Activated naive CD4-positive, alpha-beta T cell treated with anti-CD3 and anti-CD28 coated beads, Interleukin-2, amount 50 U/mL, for 24 hours (primary cell): ENCODE results near the gene BTBD9.

ENCODE experiments used
- H3K27ac Mint-ChIP-seq: one replicate; pipeline ENCODE4 v1.8.0; 2021; ENCODE audit warnings: mild to moderate bottlenecking, mixed read lengths
- H3K27me3 Mint-ChIP-seq: one replicate; pipeline ENCODE4 v1.8.0; 2021; ENCODE audit warnings: mixed read lengths
- H3K36me3 Mint-ChIP-seq: one replicate; pipeline ENCODE4 v1.8.0; 2021; ENCODE audit warnings: mixed read lengths
- H3K4me1 Mint-ChIP-seq: one replicate; pipeline ENCODE4 v1.8.0; 2021; ENCODE audit warnings: mixed read lengths
- H3K4me3 Mint-ChIP-seq: one replicate; pipeline ENCODE4 v1.8.0; 2021; ENCODE audit warnings: mild to moderate bottlenecking, mixed read lengths
- H3K9me3 Mint-ChIP-seq: one replicate; pipeline ENCODE4 v1.8.0; 2021; ENCODE audit warnings: mixed read lengths

BTBD9 gene

GRCh38 chr6:38564301-38564700 lies 75.4 kb downstream of the BTBD9 start:
- peaks cover 20% of the 10 kb centered on the region for H3K36me3 Mint-ChIP-seq
- no peak overlapping the region for H3K27ac Mint-ChIP-seq
- H3K4me3 Mint-ChIP-seq: no peak overlapping the region
- peaks cover 5% of the 10 kb centered on the region for H3K4me1 Mint-ChIP-seq
- H3K9me3 Mint-ChIP-seq: no peaks in the 10 kb centered on the region
- no peaks in the 10 kb centered on the region for H3K27me3 Mint-ChIP-seq

DNA sequence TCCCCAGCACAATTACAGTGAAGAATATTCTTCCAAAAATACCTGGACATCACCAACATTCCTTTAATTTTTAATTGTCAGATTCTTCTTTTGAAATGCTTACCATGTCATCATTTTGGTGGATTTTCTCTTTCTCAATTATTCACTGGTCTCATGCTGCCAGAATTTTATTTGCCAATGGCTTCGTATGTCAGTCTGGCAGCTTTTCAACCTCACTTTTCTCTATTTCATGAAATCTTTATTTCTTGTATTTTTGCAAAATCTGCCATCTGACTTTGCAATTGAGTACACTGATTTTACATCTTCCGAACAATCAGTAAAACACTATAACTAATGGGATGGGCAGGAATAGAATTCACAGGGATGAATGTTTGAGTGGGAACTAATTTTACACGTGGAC lies 84.1 kb downstream of the BTBD9 start:
- Mint-ChIP-seq H3K36me3 (peaks cover 10% of the 10 kb centered on the region), H3K4me1 (peaks cover 8% of the 10 kb centered on the region), H3K4me3 (no peak overlapping the region), H3K27me3 (no peaks in the 10 kb centered on the region), H3K9me3 (no peaks in the 10 kb centered on the region), H3K27ac (no peak overlapping the region)

DNA sequence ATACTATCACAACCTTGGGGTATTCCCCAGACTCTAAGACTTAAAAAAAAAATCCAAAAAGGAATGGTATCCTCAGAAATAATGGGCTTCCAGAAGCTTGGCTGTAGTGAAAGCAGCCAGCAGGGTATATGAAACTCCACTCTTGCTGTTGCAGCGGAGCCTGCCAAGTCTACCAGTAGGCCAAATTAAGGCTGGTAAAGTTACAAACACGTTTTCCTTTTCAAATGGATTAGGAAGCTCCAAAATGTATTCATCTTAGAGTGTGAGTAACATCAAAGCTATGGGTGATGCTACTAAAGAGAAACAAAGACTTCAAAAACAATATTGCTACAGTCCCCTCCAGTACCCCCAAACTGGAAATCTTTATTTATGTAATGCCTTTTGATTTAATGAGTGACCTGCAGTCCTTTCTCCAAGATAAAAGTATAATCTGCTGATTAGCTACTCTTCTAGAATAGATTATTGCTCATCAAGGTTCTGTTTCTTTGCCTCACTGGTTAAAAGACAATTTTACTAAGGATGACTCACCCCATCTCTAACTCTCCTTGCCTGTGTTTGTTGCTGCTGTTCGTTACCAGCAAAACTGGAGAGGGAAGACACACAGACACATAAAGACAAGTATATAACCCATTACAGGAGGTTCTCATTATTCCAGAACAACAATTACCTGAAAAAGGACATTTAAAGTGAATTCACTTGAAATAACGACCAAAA lies 84.9 kb downstream of the BTBD9 start:
- Mint-ChIP-seq H3K4me1 (peaks cover 8% of the 10 kb centered on the region), H3K36me3 (peaks cover 10% of the 10 kb centered on the region), H3K27me3 (no peaks in the 10 kb centered on the region), H3K9me3 (no peaks in the 10 kb centered on the region), H3K4me3 (no peak overlapping the region), H3K27ac (no peak overlapping the region)

DNA sequence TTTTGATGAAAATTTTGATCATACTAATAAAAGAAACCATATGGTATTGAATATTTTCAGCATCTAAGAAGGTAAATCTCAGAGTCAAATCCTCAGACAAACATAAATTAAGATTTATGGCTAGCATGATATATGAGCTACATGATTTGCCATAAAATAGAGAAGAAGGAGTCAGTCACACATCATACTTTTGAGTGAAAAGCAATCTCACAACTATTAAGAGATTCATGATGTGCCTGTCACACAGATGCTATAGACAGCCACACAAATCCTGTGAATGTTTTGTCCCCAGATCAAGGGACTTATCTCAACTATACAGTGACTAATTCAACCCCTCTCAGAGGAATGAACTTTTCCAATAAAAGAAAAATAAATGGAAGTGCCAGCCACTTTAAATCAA lies 85.7 kb downstream of the BTBD9 start:
- no peak overlapping the region for H3K27ac Mint-ChIP-seq
- H3K27me3 Mint-ChIP-seq: no peaks in the 10 kb centered on the region
- peaks cover 6% of the 10 kb centered on the region for H3K36me3 Mint-ChIP-seq
- no peaks in the 10 kb centered on the region for H3K9me3 Mint-ChIP-seq
- H3K4me1 Mint-ChIP-seq: peaks cover 8% of the 10 kb centered on the region
- no peak overlapping the region for H3K4me3 Mint-ChIP-seq

DNA sequence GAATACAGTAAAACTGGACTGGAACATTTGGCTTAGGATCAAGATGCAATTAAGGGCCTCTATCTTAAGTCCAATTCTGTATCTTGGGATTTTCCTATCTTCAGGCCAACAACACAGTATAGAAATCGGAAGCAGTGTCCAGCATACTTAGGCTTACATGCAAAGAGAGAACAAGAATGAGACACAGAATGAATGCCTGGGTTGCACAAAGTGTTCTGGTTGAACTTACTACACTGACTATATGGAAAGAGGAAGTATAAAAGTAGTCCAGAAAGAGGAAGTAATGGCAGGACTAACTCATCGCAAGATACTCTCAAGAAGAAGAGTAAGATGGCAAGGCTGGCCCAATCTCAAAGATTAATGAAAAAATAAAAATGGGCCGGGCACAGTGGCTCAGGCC lies 87.6 kb downstream of the BTBD9 start:
- H3K9me3 Mint-ChIP-seq: no peaks in the 10 kb centered on the region
- no peak overlapping the region for H3K27ac Mint-ChIP-seq
- peaks cover 7% of the 10 kb centered on the region for H3K36me3 Mint-ChIP-seq
- no peak overlapping the region for H3K4me3 Mint-ChIP-seq
- peaks cover 8% of the 10 kb centered on the region for H3K4me1 Mint-ChIP-seq
- no peaks in the 10 kb centered on the region for H3K27me3 Mint-ChIP-seq

GRCh38 chr6:38549795-38550194 lies 89.9 kb downstream of the BTBD9 start:
- H3K27me3 Mint-ChIP-seq: no peaks in the 10 kb centered on the region
- H3K9me3 Mint-ChIP-seq: no peaks in the 10 kb centered on the region
- H3K36me3 Mint-ChIP-seq: peaks cover 7% of the 10 kb centered on the region

GRCh38 chr6:38549180-38549579 lies 90.5 kb downstream of the BTBD9 start:
- Mint-ChIP-seq H3K9me3 (no peaks in the 10 kb centered on the region), H3K4me1 (peaks cover 3% of the 10 kb centered on the region), H3K4me3 (no peak overlapping the region), H3K27me3 (no peaks in the 10 kb centered on the region), H3K36me3 (peaks cover 10% of the 10 kb centered on the region), H3K27ac (no peak overlapping the region)

More at GRCh38 chr6:38549795-38550194, 89.9 kb downstream of the BTBD9 start:
- peaks cover under 1% of the 10 kb centered on the region for H3K4me1 Mint-ChIP-seq
- no peak overlapping the region for H3K4me3 Mint-ChIP-seq
- no peak overlapping the region for H3K27ac Mint-ChIP-seq

DNA sequence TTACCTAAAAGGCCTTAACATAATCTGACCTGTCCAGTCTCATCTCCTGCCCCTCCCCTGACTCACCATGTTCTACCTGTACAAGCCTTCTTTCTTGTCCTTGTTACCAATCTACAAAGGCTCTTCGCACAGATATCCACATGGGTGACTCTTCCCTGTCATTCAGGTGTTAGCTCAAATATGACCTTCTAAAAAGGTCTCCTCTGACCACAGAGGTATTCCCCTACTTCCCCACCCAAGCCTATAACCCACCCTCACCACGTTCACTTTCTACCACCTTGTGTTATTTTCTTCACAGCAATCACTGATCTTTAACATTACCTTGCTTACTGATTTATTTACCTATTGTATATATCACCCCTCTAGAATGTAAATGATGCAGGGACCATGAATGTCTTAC lies 96.7 kb downstream of the BTBD9 start:
- Mint-ChIP-seq H3K9me3 (no peaks in the 10 kb centered on the region), H3K27me3 (no peaks in the 10 kb centered on the region), H3K27ac (no peak overlapping the region), H3K4me1 (peaks cover 8% of the 10 kb centered on the region), H3K4me3 (no peak overlapping the region), H3K36me3 (peaks cover 12% of the 10 kb centered on the region)

- no peak overlapping the region for H3K4me3 Mint-ChIP-seq
- H3K27me3 Mint-ChIP-seq: no peaks in the 10 kb centered on the region
- no peaks in the 10 kb centered on the region for H3K9me3 Mint-ChIP-seq
- H3K27ac Mint-ChIP-seq: no peak overlapping the region
- H3K36me3 Mint-ChIP-seq: peaks cover 8% of the 10 kb centered on the region
- H3K4me1 Mint-ChIP-seq: peaks cover 11% of the 10 kb centered on the region
These were observed 97.7 kb downstream of the BTBD9 start for GRCh38 chr6:38542031-38542430.

GRCh38 chr6:38533064-38533463 lies 106.7 kb downstream of the BTBD9 start:
- Mint-ChIP-seq H3K36me3 (peaks cover 34% of the 10 kb centered on the region), H3K4me3 (no peak overlapping the region), H3K9me3 (peaks cover 9% of the 10 kb centered on the region), H3K27ac (no peak overlapping the region), H3K4me1 (peaks cover 49% of the 10 kb centered on the region), H3K27me3 (no peaks in the 10 kb centered on the region)

DNA sequence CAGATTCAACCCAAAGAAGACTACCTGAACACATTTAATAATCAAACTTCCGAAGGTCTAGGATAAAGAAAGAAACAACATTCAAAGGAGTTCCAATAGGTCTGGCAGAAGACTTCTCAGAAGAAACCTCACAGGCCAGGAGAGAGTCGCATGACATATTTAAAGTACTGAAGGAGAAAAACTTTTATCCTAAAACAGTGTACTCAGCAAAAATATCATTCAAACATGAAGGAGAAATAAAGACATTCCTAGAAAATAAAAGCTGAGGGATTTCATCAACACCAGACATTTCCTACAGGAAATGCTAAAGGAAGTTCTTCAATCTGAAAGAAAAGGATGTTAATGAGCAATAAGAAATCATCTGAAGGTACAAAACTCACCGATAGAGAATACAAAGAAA lies 108.6 kb downstream of the BTBD9 start:
- Mint-ChIP-seq H3K27me3 (no peaks in the 10 kb centered on the region), H3K36me3 (peaks cover 49% of the 10 kb centered on the region), H3K9me3 (peaks cover 9% of the 10 kb centered on the region), H3K4me3 (no peak overlapping the region), H3K4me1 (peaks cover 40% of the 10 kb centered on the region), H3K27ac (no peak overlapping the region)

DNA sequence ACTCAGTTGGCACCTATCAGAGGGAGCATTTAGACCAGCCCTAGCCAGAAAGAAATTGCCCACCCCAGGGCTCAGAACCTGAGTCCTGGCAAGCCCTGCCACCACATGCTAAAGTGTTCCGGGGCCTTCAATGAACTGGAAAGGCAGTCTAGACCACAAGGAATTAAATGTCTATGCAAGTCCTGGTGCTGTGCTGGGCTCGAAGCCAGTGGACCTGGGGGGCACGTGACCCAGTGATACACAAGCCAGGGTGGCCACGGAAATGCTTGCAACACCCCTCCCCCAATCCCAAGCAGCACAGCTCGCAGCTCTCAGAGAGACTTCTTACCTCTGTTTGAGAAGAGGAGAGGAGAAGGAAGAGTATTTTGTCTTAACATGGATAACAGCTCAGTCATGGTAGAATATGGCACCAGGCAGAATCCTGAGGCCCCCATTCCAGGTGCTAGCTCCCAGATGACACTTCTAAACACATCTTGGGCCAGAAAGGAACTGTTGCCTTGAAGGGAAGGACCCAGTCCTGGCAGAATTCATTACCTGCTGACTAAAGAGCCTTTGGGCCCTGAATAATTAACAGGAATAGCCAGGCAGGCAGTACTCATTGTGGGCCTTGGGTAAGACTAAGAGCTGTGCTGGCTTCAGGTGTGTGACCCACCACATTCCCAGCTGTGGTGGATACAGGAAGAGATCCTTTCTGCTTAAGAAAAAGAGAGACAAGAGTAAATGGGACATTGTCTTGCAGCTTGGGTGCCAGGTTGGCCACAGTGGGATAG lies 111.3 kb downstream of the BTBD9 start:
- Mint-ChIP-seq H3K9me3 (peaks cover 9% of the 10 kb centered on the region), H3K27ac (no peak overlapping the region), H3K36me3 (peaks cover 51% of the 10 kb centered on the region), H3K4me3 (no peak overlapping the region), H3K27me3 (no peaks in the 10 kb centered on the region), H3K4me1 (peaks cover 28% of the 10 kb centered on the region)

- Mint-ChIP-seq H3K4me1 (peaks cover 28% of the 10 kb centered on the region), H3K27me3 (no peaks in the 10 kb centered on the region), H3K4me3 (no peak overlapping the region), H3K27ac (no peak overlapping the region), H3K9me3 (peaks cover 9% of the 10 kb centered on the region), H3K36me3 (peaks cover 42% of the 10 kb centered on the region)
These were observed 112.4 kb downstream of the BTBD9 start for GRCh38 chr6:38527371-38527770.

- Mint-ChIP-seq H3K9me3 (peaks cover 2% of the 10 kb centered on the region), H3K27ac (no peak overlapping the region), H3K27me3 (no peaks in the 10 kb centered on the region), H3K36me3 (peaks cover 37% of the 10 kb centered on the region), H3K4me3 (no peak overlapping the region), H3K4me1 (peaks cover 26% of the 10 kb centered on the region)
These were observed 113.8 kb downstream of the BTBD9 start for GRCh38 chr6:38525888-38526287.

- Mint-ChIP-seq H3K9me3 (no peaks in the 10 kb centered on the region), H3K4me3 (no peak overlapping the region), H3K4me1 (peaks cover 27% of the 10 kb centered on the region), H3K27me3 (no peaks in the 10 kb centered on the region), H3K36me3 (peaks cover 32% of the 10 kb centered on the region), H3K27ac (no peak overlapping the region)
These were observed 115.1 kb downstream of the BTBD9 start for GRCh38 chr6:38524436-38525145.

DNA sequence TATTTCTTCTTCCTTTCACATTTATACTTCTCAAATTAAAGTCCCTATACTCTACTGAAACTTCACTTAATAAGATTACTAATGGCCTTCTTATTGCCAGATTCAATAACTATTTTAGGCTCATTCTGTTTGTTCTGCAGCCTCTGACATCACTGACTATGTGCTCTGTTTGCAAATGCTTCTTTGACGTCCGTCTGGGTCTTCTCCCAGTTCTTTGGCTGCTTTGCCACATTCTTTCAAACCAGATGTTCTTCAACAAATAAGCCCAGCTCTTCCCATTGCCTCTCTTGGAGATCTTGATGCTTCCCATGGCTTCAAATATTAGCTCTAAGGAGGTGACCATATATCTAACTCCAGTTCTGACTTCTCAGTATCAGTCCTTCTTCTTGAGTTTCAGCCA lies 117.4 kb downstream of the BTBD9 start:
- Mint-ChIP-seq H3K36me3 (peaks cover 20% of the 10 kb centered on the region), H3K4me3 (no peak overlapping the region), H3K4me1 (peaks cover 49% of the 10 kb centered on the region), H3K27me3 (no peaks in the 10 kb centered on the region), H3K27ac (no peak overlapping the region), H3K9me3 (no peaks in the 10 kb centered on the region)
